HFF-Myc (cell line): Measurements from ENCODE around the gene ZNF483.

Experiments used
- DNase-seq: peaks from one replicate; pipeline ENCODE4 v3.0.0-alpha.2; 2011; ENCODE audit warnings: low read depth; ENCODE audit errors: extremely low read depth
- H3K4me3 ChIP-seq: replicated peaks from 2 replicates; pipeline ENCODE4 v1.5.1; 2011; ENCODE audit warnings: low read depth, mild to moderate bottlenecking, control low read depth, low read length
- TF ChIP-seq, protein P1 (sequence below): IDR thresholded peaks from 2 replicates; pipeline ENCODE4 v1.5.1; 2012; ENCODE audit warnings: mild to moderate bottlenecking, low read depth, low read length, control low read depth; ENCODE audit errors: missing control alignments

ZNF483 gene

DNA sequence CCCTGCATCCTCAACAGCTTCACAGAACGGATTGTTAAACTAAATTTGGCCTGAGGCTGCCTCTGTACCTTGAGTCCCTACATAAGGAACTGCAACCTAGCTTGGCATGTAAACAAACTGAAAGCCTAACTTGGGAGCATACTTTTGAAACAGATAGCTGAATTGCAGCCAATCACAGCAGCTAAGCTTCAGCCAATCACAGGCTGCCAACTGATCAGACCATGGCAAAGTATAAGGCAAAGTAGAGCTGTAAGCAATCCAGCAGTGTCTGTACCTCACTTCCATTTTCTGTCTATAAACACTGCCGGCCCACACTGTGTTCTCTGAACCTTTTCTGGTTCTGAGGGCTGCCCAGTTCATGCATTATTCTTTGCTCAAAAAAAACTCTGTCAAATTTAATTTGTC, 8.9 kb upstream of the ZNF483 start:
- TF ChIP-seq, protein P1, sequence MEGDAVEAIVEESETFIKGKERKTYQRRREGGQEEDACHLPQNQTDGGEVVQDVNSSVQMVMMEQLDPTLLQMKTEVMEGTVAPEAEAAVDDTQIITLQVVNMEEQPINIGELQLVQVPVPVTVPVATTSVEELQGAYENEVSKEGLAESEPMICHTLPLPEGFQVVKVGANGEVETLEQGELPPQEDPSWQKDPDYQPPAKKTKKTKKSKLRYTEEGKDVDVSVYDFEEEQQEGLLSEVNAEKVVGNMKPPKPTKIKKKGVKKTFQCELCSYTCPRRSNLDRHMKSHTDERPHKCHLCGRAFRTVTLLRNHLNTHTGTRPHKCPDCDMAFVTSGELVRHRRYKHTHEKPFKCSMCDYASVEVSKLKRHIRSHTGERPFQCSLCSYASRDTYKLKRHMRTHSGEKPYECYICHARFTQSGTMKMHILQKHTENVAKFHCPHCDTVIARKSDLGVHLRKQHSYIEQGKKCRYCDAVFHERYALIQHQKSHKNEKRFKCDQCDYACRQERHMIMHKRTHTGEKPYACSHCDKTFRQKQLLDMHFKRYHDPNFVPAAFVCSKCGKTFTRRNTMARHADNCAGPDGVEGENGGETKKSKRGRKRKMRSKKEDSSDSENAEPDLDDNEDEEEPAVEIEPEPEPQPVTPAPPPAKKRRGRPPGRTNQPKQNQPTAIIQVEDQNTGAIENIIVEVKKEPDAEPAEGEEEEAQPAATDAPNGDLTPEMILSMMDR, result no peak
- H3K4me3 ChIP-seq, result no peak overlapping the region
- DNase-seq, result peak; percentile 25

DNA sequence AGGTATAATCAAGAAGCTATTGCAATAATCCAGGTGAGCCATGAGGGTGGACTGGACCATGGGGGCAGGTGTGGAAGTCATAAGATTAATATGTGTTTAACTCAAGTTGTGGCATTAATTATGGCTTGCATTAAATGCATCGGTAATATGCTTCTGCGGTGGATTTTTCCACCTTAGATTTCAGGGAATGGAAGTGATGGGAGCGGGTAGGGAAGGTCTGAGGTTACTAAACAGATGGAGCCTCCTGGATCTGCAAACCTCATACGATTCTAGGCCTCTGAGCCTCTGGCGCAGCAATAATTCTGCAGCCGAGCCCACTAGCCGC, 286 bp upstream of the ZNF483 start:
- no peak for DNase-seq
- peak overlapping the region; percentile 88 for H3K4me3 ChIP-seq

DNA sequence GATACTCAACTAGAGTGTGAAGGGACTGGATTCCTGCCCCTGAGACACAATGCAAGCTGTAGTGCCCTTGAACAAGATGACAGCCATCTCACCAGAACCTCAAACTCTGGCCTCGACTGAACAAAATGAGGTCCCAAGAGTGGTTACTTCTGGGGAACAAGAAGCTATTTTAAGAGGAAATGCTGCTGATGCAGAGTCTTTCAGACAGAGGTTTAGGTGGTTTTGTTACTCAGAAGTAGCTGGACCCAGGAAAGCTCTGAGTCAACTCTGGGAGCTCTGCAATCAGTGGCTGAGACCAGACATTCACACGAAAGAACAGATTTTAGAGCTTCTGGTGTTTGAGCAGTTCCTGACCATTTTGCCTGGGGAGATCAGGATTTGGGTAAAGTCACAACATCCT, 2.4 kb downstream of the ZNF483 start:
- TF ChIP-seq, protein P1, result no peak
- DNase-seq, result no peak
- no peak overlapping the region for H3K4me3 ChIP-seq

More for the DNA sequence above, 286 bp upstream of the ZNF483 start:
- TF ChIP-seq, protein P1, result no peak

DNA sequence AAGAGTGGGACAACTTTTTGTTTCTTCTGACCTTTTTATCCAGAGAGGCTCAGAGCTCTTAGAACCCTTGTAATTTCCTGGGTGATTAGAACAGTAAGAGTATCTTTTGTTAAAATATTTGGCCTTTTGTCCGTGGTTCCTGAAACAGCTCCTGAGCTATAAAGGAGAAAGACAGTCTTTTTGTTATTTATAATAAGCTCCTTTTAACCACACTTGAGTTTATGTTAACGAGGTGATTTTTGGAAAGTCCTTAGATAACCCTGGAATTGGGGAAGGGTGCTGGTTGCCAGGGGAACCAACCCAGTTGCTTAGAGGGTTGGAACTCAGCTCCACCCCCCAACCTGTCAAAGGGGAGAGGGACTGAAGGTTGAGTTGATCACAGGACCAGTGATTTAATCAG, 4.8 kb downstream of the ZNF483 start:
- TF ChIP-seq, protein P1, result no peak
- H3K4me3 ChIP-seq, result no peak overlapping the region
- no peak for DNase-seq

DNA sequence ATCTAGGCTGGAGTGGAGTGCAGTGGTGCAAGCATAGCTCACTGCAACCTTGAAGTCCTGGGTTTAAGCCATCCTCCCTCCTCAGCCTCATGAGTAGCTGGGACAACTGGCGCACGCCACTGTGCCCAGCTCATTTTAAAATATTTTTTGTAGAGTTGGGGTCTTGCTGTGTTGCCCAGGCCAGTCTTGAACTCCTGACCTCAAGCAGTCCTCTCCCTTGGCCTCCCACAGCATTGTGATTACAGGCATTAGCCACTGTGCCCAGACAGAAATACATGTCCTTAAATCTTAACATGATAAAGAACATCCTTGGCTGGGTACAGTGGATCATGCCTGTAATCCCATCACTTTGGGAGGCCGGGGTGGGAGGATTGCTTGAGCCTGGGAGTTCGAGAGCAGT, 6.7 kb downstream of the ZNF483 start:
- TF ChIP-seq, protein P1, result no peak

DNA sequence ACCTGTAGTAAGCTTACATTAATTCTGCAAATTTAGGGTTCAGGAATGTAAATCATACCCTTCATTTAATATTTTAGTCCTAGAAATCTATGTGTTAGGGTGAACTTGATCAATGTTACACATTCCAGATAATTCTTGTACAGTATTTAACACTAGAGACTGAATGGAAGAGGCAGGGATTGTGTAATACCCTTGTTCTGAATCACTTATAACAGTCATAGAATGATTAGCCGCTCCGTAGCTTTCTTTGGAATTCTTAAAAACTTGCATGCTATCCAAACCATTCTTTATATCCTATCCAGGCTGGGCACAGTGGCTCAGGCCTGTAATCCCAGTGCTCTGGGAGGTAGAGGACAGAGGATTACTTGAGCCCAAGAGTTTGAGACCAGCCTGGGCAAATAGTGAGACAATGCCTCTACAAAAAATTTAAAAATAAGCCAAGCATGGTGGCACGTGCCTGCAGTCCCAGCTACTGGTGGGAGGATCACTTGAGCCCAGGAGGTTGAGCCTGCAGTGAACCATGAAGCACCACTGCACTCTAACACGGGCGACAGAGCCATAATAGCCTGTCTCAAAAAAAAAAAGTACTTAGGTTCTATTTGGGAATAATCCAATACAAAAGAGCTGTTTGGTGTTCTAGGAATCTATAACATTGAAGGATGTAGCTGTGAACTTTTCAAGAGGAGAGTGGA, 8.3 kb downstream of the ZNF483 start:
- no peak for DNase-seq
- TF ChIP-seq, protein P1, result no peak
- no peak overlapping the region for H3K4me3 ChIP-seq

More for the DNA sequence above, 6.7 kb downstream of the ZNF483 start:
- H3K4me3 ChIP-seq, result no peak overlapping the region
- DNase-seq, result no peak
